Measurements from ENCODE around the gene SSR4. TPM values are rescaled to one million over a fixed set of nuclear protein-coding genes. Genes with fewer than 3 reads are reported as not detected.

SSR4 gene
- total and polyA plus RNA-seq, 4 donors: 125 to 459 (median 304) TPM

DNA sequence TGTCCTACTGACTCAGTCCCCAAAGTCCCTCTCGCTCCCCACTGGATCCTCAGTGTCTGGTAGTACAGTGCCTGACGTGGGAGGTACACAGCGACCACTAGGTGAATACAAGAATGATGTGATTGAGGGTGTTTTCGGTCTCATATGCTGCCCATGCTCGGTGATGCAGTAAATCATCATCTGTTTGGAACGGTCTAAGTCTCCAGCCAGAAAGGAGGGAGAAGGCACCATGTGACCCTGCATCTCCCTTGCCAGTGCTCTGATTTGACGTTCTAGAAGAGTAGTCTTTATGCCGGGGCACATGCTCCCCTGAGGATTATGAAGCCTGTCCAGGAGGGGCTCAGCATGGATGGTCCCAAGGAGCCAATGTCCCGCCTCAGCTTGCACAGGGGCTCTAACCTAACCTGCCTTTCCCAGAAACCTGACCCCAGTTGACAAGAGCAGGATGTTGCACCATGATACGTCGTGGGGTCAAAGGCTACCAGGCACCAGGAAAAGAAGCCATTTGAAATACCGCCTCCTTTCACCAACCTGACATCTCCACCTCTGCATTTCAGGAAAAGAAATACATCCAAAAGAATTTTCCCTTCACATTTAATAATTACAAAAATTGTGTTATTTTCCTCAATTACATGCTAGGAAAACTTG lies 44.2 kb upstream of the SSR4 start:
- Histone ChIP-seq H3K9ac (ENCODE audit: low read depth in 1 of 2, low read length in 2 of 2) (no peak overlapping the region), H3K9me3 (ENCODE audit: control insufficient read depth in 4 of 4, low read length in 3 of 4) (no peaks in the 10 kb centered on the region), H3K27me3 (ENCODE audit: control insufficient read depth in 4 of 4, insufficient read depth in 4 of 4, low read length in 3 of 4) (no peaks in the 10 kb centered on the region), H3K4me3 (ENCODE audit: low read depth in 1 of 3, low read length in 3 of 3) (no peak overlapping the region), H3K4me1 (ENCODE audit: control insufficient read depth in 4 of 4, insufficient read depth in 4 of 4, low read length in 3 of 4) (no peaks in the 10 kb centered on the region), H3K36me3 (ENCODE audit: control insufficient read depth in 4 of 4, insufficient read depth in 3 of 4, low read depth in 1 of 4, low read length in 3 of 4) (no peaks in the 10 kb centered on the region), H3K27ac (ENCODE audit: low read depth in 1 of 2, low read length in 2 of 2) (no peak overlapping the region)
- no peak for DNase-seq (ENCODE audit: low spot score)
- WGBS: 78% methylated on average over 12 of the region's 12 CpGs
- TF ChIP-seq JUND (IDR thresholded peaks at IDR 0.05): no peak
- TF ChIP-seq GABPA (IDR thresholded peaks at IDR 0.05 in 1 of 2, conservative IDR thresholded peaks at IDR 0.05 in 1 of 2): no peak
- no peak for TF ChIP-seq FOXA1 (IDR thresholded peaks at IDR 0.05)
- TF ChIP-seq EGR1 (IDR thresholded peaks at IDR 0.05; ENCODE audit: low read depth in 2 of 2): no peak
- TF ChIP-seq, protein P1, sequence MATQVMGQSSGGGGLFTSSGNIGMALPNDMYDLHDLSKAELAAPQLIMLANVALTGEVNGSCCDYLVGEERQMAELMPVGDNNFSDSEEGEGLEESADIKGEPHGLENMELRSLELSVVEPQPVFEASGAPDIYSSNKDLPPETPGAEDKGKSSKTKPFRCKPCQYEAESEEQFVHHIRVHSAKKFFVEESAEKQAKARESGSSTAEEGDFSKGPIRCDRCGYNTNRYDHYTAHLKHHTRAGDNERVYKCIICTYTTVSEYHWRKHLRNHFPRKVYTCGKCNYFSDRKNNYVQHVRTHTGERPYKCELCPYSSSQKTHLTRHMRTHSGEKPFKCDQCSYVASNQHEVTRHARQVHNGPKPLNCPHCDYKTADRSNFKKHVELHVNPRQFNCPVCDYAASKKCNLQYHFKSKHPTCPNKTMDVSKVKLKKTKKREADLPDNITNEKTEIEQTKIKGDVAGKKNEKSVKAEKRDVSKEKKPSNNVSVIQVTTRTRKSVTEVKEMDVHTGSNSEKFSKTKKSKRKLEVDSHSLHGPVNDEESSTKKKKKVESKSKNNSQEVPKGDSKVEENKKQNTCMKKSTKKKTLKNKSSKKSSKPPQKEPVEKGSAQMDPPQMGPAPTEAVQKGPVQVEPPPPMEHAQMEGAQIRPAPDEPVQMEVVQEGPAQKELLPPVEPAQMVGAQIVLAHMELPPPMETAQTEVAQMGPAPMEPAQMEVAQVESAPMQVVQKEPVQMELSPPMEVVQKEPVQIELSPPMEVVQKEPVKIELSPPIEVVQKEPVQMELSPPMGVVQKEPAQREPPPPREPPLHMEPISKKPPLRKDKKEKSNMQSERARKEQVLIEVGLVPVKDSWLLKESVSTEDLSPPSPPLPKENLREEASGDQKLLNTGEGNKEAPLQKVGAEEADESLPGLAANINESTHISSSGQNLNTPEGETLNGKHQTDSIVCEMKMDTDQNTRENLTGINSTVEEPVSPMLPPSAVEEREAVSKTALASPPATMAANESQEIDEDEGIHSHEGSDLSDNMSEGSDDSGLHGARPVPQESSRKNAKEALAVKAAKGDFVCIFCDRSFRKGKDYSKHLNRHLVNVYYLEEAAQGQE (IDR thresholded peaks at IDR 0.05): no peak
- no peak for TF ChIP-seq SP1 (IDR thresholded peaks at IDR 0.05)
- no peak for TF ChIP-seq RXRA (IDR thresholded peaks at IDR 0.05)
- TF ChIP-seq RAD21 (IDR thresholded peaks at IDR 0.05): no peak
- no peak for TF ChIP-seq CTCF (IDR thresholded peaks at IDR 0.05; ENCODE audit: low read depth, low read length, missing input control)
- no peak for TF ChIP-seq YY1 (IDR thresholded peaks at IDR 0.05)
- TF ChIP-seq, protein P2, sequence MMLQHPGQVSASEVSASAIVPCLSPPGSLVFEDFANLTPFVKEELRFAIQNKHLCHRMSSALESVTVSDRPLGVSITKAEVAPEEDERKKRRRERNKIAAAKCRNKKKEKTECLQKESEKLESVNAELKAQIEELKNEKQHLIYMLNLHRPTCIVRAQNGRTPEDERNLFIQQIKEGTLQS (IDR thresholded peaks at IDR 0.05): no peak
- TF ChIP-seq HNF4A (conservative IDR thresholded peaks at IDR 0.05): no peak
- no peak for TF ChIP-seq NR2F2 (IDR thresholded peaks at IDR 0.05)
- TF ChIP-seq, protein P3, sequence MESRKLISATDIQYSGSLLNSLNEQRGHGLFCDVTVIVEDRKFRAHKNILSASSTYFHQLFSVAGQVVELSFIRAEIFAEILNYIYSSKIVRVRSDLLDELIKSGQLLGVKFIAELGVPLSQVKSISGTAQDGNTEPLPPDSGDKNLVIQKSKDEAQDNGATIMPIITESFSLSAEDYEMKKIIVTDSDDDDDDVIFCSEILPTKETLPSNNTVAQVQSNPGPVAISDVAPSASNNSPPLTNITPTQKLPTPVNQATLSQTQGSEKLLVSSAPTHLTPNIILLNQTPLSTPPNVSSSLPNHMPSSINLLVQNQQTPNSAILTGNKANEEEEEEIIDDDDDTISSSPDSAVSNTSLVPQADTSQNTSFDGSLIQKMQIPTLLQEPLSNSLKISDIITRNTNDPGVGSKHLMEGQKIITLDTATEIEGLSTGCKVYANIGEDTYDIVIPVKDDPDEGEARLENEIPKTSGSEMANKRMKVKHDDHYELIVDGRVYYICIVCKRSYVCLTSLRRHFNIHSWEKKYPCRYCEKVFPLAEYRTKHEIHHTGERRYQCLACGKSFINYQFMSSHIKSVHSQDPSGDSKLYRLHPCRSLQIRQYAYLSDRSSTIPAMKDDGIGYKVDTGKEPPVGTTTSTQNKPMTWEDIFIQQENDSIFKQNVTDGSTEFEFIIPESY (IDR thresholded peaks at IDR 0.05): no peak
- TF ChIP-seq HNF4G (IDR thresholded peaks at IDR 0.05): no peak
- no peak for TF ChIP-seq TAF1 (conservative IDR thresholded peaks at IDR 0.05)
- TF ChIP-seq, protein P4, sequence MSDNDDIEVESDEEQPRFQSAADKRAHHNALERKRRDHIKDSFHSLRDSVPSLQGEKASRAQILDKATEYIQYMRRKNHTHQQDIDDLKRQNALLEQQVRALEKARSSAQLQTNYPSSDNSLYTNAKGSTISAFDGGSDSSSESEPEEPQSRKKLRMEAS (IDR thresholded peaks at IDR 0.05): no peak
- TF ChIP-seq FOXA2 (IDR thresholded peaks at IDR 0.05): no peak

Data from liver (tissue), 9 donors.